HG02678 (cell line): ENCODE results near the gene TFB1M.

Experiments used
- ATAC-seq: cut with Tn5 transposase; IDR thresholded peaks from one replicate; pipeline ENCODE4 v1.9.1; 2021; ENCODE audit warnings: mild to moderate bottlenecking, moderate library complexity; ENCODE audit not compliant: unreplicated experiment

TFB1M gene

GRCh38 chr6:155265843-155266535 is 48.3 kb downstream of the TFB1M start:
- no peak for ATAC-seq

GRCh38 chr6:155264693-155265320 is 49.5 kb downstream of the TFB1M start:
- no peak for ATAC-seq

- ATAC-seq, result no peak
These were observed 50.8 kb downstream of the TFB1M start, which contains the start of gene CLDN20 for GRCh38 chr6:155263373-155264063. Gene CLDN20, plus strand, starts transcription at chr6:155264013. Its CDS starts 11,707 bp downstream, at chr6:155275720.

- ATAC-seq, result no peak
These were observed 51.6 kb downstream of the TFB1M start for GRCh38 chr6:155262655-155263054.

- ATAC-seq, result peak; percentile 36
These were observed 53.0 kb downstream of the TFB1M start for GRCh38 chr6:155261111-155261900.

- ATAC-seq, result peak; percentile 78
These were observed 53.6 kb downstream of the TFB1M start for GRCh38 chr6:155260686-155261085.

GRCh38 chr6:155259897-155260296 is 54.4 kb downstream of the TFB1M start:
- ATAC-seq, result no peak

- no peak for ATAC-seq
These were observed 55.1 kb downstream of the TFB1M start for GRCh38 chr6:155259204-155259603.

GRCh38 chr6:155257796-155258195 is 56.5 kb downstream of the TFB1M start:
- no peak for ATAC-seq

GRCh38 chr6:155256122-155256795 is 58.0 kb downstream of the TFB1M start:
- ATAC-seq, result no peak

GRCh38 chr6:155254139-155254538 is 60.1 kb downstream of the TFB1M start:
- ATAC-seq, result no peak

GRCh38 chr6:155253337-155253736 is 60.9 kb downstream of the TFB1M start:
- ATAC-seq, result no peak

- no peak for ATAC-seq
These were observed 61.7 kb downstream of the TFB1M start for GRCh38 chr6:155252581-155252980.

- ATAC-seq, result no peak
These were observed 63.4 kb downstream of the TFB1M start for GRCh38 chr6:155250701-155251381.

- ATAC-seq, result peak; percentile 41
These were observed 66.0 kb downstream of the TFB1M start for GRCh38 chr6:155248008-155249001.

- no peak for ATAC-seq
These were observed 66.7 kb downstream of the TFB1M start for GRCh38 chr6:155247618-155248007.

GRCh38 chr6:155246825-155247224 is 67.5 kb downstream of the TFB1M start:
- ATAC-seq, result no peak

GRCh38 chr6:155245831-155246230 is 68.5 kb downstream of the TFB1M start:
- no peak for ATAC-seq

GRCh38 chr6:155245193-155245592 is 69.1 kb downstream of the TFB1M start:
- no peak for ATAC-seq
